Calu3 (cell line): ENCODE measurements around the gene FGD3. TPM values are rescaled to one million over a fixed set of nuclear protein-coding genes. Genes with fewer than 3 reads are reported as not detected.

Experiments
- BruUV-seq: library from RNA; stranded (reverse); fragments of 400-500 nt; replicated peaks from 2 replicates; lab custom pipeline; 2021; lab: Mats Ljungman, UMichigan
- CTCF ChIA-PET: fragments of 300-600 bp; sonication (Branson Sonifier 250); formaldehyde crosslinking; loops from one replicate; lab custom pipeline; 2022; ENCODE audit warnings: antibody characterized with exemption; lab: Charles Lee
- DNase-seq: peaks from one replicate; pipeline ENCODE4 v3.0.0; 2022
- H3K27ac Mint-ChIP-seq: one replicate; pipeline ENCODE4 v1.8.0; 2022; ENCODE audit warnings: mixed read lengths; ENCODE audit not compliant: unreplicated experiment
- H3K27me3 Mint-ChIP-seq: one replicate; pipeline ENCODE4 v1.8.0; 2022; ENCODE audit warnings: mixed read lengths; ENCODE audit not compliant: unreplicated experiment
- H3K36me3 Mint-ChIP-seq: one replicate; pipeline ENCODE4 v1.8.0; 2022; ENCODE audit warnings: mild to moderate bottlenecking, moderate library complexity, mixed read lengths; ENCODE audit not compliant: insufficient read depth, unreplicated experiment
- H3K4me1 Mint-ChIP-seq: one replicate; pipeline ENCODE4 v1.8.0; 2022; ENCODE audit warnings: mild to moderate bottlenecking, low read depth, mixed read lengths; ENCODE audit not compliant: unreplicated experiment
- H3K4me3 Mint-ChIP-seq: one replicate; pipeline ENCODE4 v1.8.0; 2022; ENCODE audit warnings: mild to moderate bottlenecking, low read depth, moderate library complexity, mixed read lengths; ENCODE audit not compliant: unreplicated experiment
- H3K9me3 Mint-ChIP-seq: one replicate; pipeline ENCODE4 v1.8.0; 2022; ENCODE audit warnings: low read depth, mixed read lengths; ENCODE audit not compliant: unreplicated experiment
- intact Hi-C: fragments of 100-400 bp; cut with micrococcal nuclease; formaldehyde crosslinking; loops from one replicate; pipeline ENCODE4 v1.10.0; 2022; ENCODE audit not compliant: unreplicated experiment
- total RNA-seq: library from RNA; stranded (reverse); gene quantifications from 2 replicates; pipeline ENCODE4 v1.2.3, GENCODE V29; 2022
- TF ChIP-seq, protein P1 (sequence below): fragments of 200-600 bp; IDR thresholded peaks from one replicate; pipeline ENCODE4 v1.8.0; 2022; ENCODE audit warnings: antibody characterized with exemption; ENCODE audit not compliant: unreplicated experiment

The FGD3 gene
- total RNA-seq, 1 experiment from 2014 or later, result 3.1 TPM

DNA sequence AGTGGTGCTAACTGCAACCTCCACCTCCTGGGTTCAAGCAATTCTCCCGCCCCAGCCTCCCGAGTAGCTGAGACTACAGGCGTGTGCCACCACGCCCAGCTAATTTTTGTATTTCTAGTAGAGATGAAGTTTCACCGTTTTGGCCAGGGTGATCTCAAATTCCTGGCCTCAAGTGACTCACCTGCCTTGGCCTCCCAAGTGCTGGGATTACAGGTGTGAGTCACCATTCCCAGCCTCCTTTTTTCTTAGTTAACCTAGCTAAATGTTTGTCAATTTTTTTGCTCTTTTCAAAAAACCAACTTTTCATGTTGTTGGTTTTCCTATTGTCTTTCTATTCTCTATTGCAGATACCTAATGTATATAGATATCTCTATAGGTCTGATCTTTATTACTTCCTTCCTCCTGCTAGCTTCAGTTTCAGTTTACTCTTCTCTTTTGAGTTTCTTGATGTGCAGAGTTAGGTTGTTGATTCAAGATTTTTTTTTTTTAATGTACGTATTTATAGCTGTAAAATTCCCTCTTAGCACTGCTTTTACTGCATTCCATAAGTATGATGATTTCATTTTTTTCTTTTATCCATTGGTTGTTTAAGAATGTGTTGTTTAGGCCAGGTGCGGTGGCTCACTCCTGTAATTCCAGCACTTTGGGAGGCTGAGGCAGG lies 32.9 kb downstream of the FGD3 start:
- TF ChIP-seq, protein P1, sequence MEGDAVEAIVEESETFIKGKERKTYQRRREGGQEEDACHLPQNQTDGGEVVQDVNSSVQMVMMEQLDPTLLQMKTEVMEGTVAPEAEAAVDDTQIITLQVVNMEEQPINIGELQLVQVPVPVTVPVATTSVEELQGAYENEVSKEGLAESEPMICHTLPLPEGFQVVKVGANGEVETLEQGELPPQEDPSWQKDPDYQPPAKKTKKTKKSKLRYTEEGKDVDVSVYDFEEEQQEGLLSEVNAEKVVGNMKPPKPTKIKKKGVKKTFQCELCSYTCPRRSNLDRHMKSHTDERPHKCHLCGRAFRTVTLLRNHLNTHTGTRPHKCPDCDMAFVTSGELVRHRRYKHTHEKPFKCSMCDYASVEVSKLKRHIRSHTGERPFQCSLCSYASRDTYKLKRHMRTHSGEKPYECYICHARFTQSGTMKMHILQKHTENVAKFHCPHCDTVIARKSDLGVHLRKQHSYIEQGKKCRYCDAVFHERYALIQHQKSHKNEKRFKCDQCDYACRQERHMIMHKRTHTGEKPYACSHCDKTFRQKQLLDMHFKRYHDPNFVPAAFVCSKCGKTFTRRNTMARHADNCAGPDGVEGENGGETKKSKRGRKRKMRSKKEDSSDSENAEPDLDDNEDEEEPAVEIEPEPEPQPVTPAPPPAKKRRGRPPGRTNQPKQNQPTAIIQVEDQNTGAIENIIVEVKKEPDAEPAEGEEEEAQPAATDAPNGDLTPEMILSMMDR, result no peak
- peak; percentile 11 for DNase-seq
- Mint-ChIP-seq H3K27me3 (no peaks in the 10 kb centered on the region), H3K36me3 (peaks cover 1% of the 10 kb centered on the region), H3K9me3 (peaks cover 6% of the 10 kb centered on the region), H3K27ac (no peak overlapping the region), H3K4me3 (no peak overlapping the region), H3K4me1 (peaks cover 26% of the 10 kb centered on the region)
- CTCF ChIA-PET, result interaction anchor here (0.6 kb wide), 1 partner anchor 127 kb away, joined by 3 read pairs; no protein-coding TSS in a partner anchor
- intact Hi-C loops, result no loop called here
- no TSS peak for BruUV-seq

DNA sequence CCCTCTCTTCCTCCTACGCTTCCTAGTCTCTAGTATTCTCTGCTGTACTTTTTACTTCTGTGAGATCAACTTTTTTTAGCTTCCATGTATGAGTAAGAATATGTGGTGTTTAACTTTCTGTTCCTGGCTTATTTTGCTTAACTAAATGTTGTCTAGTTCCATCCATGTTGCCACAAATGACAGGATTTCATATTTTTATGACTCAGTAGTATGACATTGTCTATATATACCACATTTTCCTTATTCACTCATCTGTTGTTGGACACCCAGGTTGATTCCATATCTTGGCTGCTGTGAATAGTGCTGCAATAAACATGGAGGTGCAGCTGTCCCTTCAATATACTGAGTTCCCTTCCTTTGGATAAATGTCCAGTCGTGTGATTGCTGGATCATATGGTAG lies 34.8 kb downstream of the FGD3 start:
- TF ChIP-seq, protein P1, result no peak
- Mint-ChIP-seq H3K9me3 (peaks cover 13% of the 10 kb centered on the region), H3K4me1 (peaks cover 22% of the 10 kb centered on the region), H3K4me3 (no peak overlapping the region), H3K27me3 (no peaks in the 10 kb centered on the region), H3K36me3 (no peaks in the 10 kb centered on the region), H3K27ac (no peak overlapping the region)
- CTCF ChIA-PET, result no interaction called here
- intact Hi-C loops, result no loop called here
- no peak for DNase-seq
- no TSS peak for BruUV-seq

DNA sequence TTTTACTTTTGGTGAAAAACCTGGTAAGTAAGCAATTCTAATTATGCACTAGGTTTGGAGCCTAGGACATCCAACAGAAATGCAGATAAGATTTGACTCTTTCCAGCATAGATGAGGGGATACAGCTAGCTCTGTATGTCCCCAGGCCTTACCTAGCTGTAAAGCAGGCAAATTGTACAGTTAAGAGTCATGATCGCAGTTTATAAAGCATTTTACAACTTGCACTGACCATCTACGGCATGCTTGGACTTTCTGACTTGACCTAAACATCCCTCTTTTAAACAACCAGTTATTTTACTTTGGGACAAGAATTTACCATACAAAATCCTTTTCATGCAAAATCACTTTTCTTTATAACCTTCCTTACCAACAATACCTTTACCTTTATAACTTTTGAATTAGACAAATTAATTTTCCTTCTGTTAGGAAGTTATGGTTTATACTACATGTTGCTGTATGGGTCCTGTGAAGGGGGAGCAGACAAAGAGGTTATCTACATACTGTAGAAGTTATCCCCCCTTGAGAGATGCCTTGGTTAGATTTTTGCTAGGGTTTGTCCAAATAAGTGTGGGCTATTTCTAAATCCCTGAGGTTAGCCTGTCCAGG lies 36.8 kb downstream of the FGD3 start:
- H3K9me3 Mint-ChIP-seq, result peaks cover 13% of the 10 kb centered on the region
- peaks cover 4% of the 10 kb centered on the region for H3K36me3 Mint-ChIP-seq
- no peak overlapping the region for H3K27ac Mint-ChIP-seq
- CTCF ChIA-PET, result no interaction called here
- no peak for DNase-seq
- intact Hi-C loops, result no loop called here
- H3K27me3 Mint-ChIP-seq, result no peaks in the 10 kb centered on the region
- no peak overlapping the region for H3K4me3 Mint-ChIP-seq
- BruUV-seq, result no TSS peak
- peaks cover 17% of the 10 kb centered on the region for H3K4me1 Mint-ChIP-seq
- TF ChIP-seq, protein P1, result no peak

DNA sequence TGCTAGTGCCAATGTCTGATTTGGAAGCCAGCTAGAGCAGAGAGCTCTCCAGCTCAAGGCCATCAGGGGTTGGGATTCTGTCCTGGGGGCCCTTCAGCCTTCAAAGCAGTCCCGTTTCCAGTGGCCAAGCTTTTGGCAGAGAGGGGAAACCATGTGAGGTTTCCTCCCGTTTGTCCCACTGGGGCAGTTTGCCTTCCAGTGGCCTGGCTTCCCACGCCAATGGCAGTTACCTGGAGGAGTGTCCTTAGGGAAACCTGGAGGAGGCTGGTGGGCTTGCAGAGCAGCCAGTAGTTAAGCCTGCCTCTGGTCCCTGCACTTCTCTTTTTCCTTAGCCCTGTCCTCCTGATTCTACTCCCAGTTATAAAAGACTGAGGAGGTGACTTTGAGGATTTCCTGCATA lies 37.7 kb downstream of the FGD3 start:
- H3K4me3 Mint-ChIP-seq, result no peak overlapping the region
- H3K4me1 Mint-ChIP-seq, result peaks cover 17% of the 10 kb centered on the region
- peaks cover 13% of the 10 kb centered on the region for H3K9me3 Mint-ChIP-seq

More for the DNA sequence above, 37.7 kb downstream of the FGD3 start:
- BruUV-seq, result no TSS peak
- DNase-seq, result no peak
- TF ChIP-seq, protein P1, result no peak
- CTCF ChIA-PET, result no interaction called here
- intact Hi-C loops, result no loop called here
- Mint-ChIP-seq H3K27ac (no peak overlapping the region), H3K27me3 (no peaks in the 10 kb centered on the region), H3K36me3 (peaks cover 4% of the 10 kb centered on the region)
